HFF-Myc (cell line): Measurements from ENCODE around the gene PARVA.
A peak's percentile ranks its signal among the peaks of the same experiment; 100 is the strongest.

Source experiments
- DNase-seq: peaks from one replicate; pipeline ENCODE4 v3.0.0-alpha.2; 2011; ENCODE audit warnings: low read depth; ENCODE audit errors: extremely low read depth
- H3K4me3 ChIP-seq: replicated peaks from 2 replicates; pipeline ENCODE4 v1.5.1; 2011; ENCODE audit warnings: low read depth, mild to moderate bottlenecking, control low read depth, low read length
- TF ChIP-seq, protein P1 (sequence below): IDR thresholded peaks from 2 replicates; pipeline ENCODE4 v1.5.1; 2012; ENCODE audit warnings: mild to moderate bottlenecking, low read depth, low read length, control low read depth; ENCODE audit errors: missing control alignments

The PARVA gene

DNA sequence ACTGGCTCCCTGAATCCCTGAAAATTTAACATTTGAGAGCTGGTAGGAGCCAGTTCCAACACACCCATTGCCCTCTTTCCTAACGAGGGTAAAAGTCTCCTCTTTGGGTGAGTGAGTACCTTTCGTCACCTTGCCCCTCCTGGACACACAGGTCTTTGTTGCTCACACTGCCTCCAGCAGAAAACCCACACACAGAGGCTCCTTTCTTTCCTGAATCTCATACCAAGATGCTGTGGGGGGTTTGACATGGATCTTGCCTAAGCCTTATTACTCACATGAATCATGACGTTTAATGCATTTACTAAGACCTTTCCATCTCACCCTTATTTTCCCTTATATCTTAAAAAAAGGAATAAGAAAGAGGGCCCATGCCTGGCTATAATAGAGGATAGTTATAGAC, 53.0 kb downstream of the PARVA start:
- no peak for DNase-seq
- TF ChIP-seq, protein P1, sequence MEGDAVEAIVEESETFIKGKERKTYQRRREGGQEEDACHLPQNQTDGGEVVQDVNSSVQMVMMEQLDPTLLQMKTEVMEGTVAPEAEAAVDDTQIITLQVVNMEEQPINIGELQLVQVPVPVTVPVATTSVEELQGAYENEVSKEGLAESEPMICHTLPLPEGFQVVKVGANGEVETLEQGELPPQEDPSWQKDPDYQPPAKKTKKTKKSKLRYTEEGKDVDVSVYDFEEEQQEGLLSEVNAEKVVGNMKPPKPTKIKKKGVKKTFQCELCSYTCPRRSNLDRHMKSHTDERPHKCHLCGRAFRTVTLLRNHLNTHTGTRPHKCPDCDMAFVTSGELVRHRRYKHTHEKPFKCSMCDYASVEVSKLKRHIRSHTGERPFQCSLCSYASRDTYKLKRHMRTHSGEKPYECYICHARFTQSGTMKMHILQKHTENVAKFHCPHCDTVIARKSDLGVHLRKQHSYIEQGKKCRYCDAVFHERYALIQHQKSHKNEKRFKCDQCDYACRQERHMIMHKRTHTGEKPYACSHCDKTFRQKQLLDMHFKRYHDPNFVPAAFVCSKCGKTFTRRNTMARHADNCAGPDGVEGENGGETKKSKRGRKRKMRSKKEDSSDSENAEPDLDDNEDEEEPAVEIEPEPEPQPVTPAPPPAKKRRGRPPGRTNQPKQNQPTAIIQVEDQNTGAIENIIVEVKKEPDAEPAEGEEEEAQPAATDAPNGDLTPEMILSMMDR = no peak
- no peak overlapping the region for H3K4me3 ChIP-seq

DNA sequence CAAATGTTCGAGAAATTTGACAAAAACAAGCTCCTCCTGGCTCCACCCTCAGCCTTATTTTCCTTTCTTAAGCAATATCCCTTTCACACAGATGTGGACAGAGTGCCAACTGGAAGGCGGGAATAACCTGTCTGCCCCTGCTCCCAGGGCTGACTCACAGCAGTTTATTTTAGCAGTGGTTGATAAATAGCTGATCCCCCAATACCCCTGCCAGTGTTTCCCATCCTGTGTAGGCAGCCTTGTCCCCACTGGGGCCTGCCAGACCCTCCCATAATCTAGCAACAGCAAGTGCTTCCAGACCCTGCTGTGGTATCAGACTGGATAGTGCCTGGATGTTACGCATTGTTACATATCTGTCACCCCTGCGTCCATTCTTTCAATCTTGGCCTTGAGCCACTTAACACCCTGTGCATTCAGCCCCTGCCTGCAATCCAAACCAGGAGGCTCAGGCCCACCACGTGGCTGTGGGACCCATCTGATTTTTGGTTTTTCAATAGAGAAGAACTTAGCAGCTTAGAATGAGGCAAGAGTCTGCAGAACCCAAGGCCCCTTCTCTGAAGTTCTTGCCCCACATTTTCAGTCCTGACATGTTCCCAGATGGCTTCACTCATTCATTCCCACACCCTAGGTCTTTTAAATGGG, 53.7 kb downstream of the PARVA start:
- TF ChIP-seq, protein P1 = no peak
- DNase-seq = peak; percentile 91
- no peak overlapping the region for H3K4me3 ChIP-seq

GRCh38 chr11:12432507-12432906, 55.1 kb downstream of the PARVA start:
- no peak overlapping the region for H3K4me3 ChIP-seq
- no peak for DNase-seq
- TF ChIP-seq, protein P1 = no peak

GRCh38 chr11:12433121-12433520, 55.8 kb downstream of the PARVA start:
- DNase-seq = no peak
- H3K4me3 ChIP-seq = no peak overlapping the region
- TF ChIP-seq, protein P1 = no peak

GRCh38 chr11:12433571-12434324, 56.4 kb downstream of the PARVA start:
- peak overlapping the region; percentile 2; the same call in 1 of the 2 replicates for H3K4me3 ChIP-seq
- TF ChIP-seq, protein P1 = no peak
- DNase-seq = peak; percentile 98

DNA sequence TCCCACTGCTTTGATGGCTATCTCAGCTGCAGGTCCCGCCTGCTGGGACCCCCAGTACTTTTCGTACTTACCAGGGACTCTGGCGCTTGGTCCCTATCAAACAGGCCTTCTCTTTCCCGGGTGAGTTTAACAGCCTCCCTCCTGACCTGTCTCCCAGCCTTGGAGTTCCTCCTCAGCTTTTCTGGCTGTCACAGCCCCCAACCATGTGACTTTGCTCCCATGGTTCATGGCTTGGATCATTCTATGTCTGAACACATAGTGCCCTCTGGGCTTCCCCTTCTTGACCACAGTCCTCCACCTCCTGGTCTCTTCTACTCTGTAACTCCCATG, 56.9 kb downstream of the PARVA start:
- peak overlapping the region; percentile 2; the same call in 1 of the 2 replicates for H3K4me3 ChIP-seq
- no peak for DNase-seq
- TF ChIP-seq, protein P1 = no peak
